GM19467 (cell line): Measurements from ENCODE around the gene NINL.
"Not testable (repeated sequence)": the region's sequence is repeated elsewhere in the genome, so short reads cannot be mapped to it uniquely, and the experiment has no call there.

Source experiments
- ATAC-seq: cut with Tn5 transposase; IDR thresholded peaks from one replicate; pipeline ENCODE4 v1.9.1; 2021; ENCODE audit warnings: mild to moderate bottlenecking, moderate library complexity; ENCODE audit not compliant: unreplicated experiment

The NINL gene

GRCh38 chr20:25561771-25562170 is 23.6 kb downstream of the NINL start:
- ATAC-seq = not testable (repeated sequence)

GRCh38 chr20:25553819-25554296 is 31.5 kb downstream of the NINL start:
- ATAC-seq = no peak

- ATAC-seq = no peak
These were observed 32.4 kb downstream of the NINL start for GRCh38 chr20:25552977-25553376.

- ATAC-seq = no peak
These were observed 33.7 kb downstream of the NINL start for GRCh38 chr20:25551413-25552215.

- not testable (repeated sequence) for ATAC-seq
These were observed 34.5 kb downstream of the NINL start for GRCh38 chr20:25550645-25551337.

GRCh38 chr20:25549843-25550477 is 35.4 kb downstream of the NINL start:
- no peak for ATAC-seq

- no peak for ATAC-seq
These were observed 36.1 kb downstream of the NINL start for GRCh38 chr20:25549172-25549773.

DNA sequence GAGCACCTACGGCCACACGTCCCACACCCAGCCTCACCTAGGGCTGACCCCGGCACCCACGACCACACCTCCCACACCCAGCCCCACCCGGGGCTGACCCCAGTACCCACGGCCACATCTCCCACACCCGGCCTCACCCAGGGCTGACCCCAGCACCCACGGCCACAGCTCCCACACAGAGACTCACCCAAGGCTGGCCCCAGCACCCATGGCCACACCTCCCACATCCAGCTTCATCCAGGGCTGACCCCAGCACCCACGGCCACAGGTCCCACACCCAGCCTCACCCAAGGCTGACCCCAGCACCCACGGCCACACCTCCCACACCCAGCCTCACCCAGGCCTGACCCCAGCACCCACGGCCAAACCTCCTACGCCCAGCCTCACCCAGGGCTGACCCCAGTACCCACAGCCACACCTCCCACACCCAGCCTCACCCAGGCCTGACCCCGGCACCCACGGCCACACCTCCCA is 36.7 kb downstream of the NINL start:
- no peak for ATAC-seq

GRCh38 chr20:25547999-25548398 is 37.3 kb downstream of the NINL start:
- ATAC-seq = no peak

DNA sequence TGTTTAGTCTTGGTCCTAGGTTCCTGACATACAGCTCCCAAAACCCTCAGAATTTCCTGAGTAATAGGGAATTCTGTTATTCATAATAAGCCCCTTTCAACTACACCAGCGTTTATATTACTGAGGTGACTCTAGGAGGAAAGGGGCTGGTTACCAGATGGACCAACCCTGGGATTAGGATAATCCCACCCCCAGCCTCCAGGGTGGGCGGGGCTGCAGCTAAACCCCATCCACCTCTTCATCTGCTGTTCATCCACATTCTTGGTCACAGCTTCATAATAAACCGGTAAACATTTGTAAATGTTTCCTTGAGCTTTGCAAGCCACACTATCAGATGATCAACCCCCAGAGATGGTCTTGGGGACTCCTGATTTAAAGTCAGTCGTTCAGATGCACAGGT is 38.3 kb downstream of the NINL start:
- ATAC-seq = no peak

GRCh38 chr20:25546048-25546447 is 39.3 kb downstream of the NINL start:
- no peak for ATAC-seq

- ATAC-seq = no peak
These were observed 40.2 kb downstream of the NINL start for GRCh38 chr20:25545171-25545570.

DNA sequence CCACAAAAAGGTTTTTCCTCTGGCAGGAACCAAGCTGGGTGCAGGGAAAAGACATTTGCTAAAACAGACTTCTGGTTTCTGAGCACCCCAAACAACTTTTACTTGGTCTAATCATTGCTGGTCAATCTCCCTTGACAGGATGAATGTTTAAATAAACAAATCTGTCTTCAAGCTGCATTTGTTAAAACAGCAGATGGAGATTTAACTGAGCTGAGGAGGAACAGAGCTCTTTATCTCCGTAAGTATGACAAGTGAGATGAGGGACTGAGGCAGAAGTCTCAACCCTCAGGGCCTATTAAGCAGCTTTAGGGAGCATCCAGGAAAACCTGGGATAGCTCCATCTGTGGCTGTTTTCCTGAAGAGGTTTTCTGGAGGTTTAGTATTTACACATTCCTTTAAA is 40.6 kb downstream of the NINL start:
- ATAC-seq = no peak

DNA sequence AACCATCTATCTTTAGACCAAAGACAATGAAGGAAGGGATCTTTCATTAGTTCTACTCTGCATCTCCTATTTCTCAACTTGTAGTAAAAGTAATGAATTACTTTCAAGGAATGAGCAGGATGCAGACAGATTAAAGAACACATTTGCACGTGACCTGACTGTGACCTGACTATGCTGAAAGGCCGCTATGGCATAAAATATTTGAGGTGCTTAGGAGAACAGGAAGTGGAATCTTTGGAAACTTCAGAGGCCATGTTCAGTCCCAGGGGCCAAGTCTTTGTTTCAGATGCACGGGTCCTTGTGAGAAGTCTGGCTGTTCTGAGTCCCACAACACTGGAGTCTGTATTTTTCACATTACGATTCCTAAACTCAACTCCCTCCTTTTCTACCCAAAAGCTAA is 41.0 kb downstream of the NINL start:
- no peak for ATAC-seq

DNA sequence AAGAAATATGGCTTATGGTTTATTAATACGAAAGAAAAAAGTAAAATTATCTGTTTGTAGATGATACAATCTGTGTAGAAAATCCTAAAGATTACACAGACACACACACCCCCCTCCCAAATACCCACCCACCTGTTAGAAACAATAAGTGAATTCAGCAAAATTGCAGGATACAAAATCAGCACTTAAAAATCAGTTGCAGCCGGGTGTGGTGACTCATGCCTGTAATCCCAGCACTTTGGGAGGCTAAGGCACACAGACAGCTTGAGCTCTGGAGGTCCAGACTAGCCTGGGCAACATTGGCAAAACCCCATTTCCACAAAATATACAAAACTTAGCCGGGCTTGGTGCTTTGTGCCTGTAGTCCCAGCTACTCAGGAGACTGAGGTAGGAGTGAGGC is 42.3 kb downstream of the NINL start:
- ATAC-seq = no peak

DNA sequence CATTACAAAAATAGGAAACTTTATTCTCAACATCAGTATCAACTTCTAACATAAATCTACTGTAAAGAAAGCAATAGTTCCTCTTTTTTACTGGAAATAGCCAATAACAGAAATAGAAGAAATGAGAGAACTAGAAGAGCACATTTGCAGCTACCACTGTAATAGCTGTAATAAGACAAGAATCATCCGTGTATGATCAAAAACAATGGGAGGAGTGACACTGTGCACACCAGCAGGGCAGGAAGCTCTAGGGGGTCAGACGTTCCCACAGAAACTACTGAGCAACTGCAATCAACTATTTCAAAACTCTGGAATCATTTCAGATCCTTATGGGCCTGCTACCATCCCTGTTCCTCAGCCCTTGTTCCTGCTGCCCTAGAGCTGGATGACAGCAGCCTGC is 43.7 kb downstream of the NINL start:
- ATAC-seq = no peak

DNA sequence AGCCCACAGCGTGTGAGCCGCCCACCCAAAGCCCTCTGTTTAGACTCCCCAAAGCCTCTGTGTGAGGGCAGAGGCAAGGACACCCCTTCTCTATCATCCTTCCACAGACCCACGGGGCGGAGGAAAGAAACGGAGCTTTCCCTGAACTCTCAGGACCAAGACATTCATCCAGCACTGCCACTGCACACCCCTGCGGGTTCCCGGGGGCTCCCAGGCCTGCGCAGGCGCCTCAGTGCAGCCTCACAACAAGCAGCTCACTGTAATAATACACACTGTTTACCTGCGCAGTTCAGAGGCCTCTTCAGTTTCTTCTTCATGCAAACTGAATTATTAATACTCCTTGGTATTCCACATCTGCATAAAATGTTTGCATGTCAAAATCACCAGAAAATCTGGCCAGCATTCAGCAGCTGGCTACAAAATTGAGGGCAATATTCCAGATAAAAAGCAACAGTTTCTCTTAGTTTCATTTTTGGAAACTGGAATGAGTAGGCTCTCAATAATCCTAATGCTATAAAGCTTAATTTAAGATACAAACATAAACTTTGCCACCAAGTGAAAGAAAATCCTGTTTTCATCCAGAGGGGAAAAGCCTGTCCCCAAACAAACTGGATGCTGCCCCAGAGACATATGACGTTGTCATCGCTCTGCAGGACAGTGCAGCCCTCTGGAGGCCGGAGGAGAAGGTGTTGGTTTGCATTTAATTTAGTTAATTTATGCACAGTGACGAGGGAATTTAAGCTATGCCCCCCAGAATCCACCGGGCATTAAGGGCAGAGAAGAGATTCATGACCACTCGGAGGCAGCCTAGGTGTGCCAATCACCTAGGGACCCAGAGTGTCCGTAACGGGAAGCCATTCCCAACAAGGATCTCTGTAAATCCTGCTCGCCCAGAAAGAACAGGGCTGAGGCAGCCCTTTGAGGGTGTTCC is 45.3 kb downstream of the NINL start:
- ATAC-seq = no peak

GRCh38 chr20:25538838-25539665 is 46.3 kb downstream of the NINL start:
- ATAC-seq = no peak

- no peak for ATAC-seq
These were observed 47.4 kb downstream of the NINL start for GRCh38 chr20:25537890-25538289.
